ENCODE measurements around the gene TSPAN15.

- TF ChIP-seq CTCF (IDR thresholded peaks at IDR 0.05) (no peak), POLR2A (IDR thresholded peaks at IDR 0.05) (no peak)
Observed at GRCh38 chr10:69499726-69500689, 48.7 kb downstream of the TSPAN15 start.

Data from right lobe of liver (tissue), 4 donors.